Effector memory CD4-positive, alpha-beta T cell (primary cell): Measurements from ENCODE around the gene NUPR2.
"Not testable (repeated sequence)": the region's sequence is repeated elsewhere in the genome, so short reads cannot be mapped to it uniquely, and the experiment has no call there.

Experiments
- DNase-seq, 3 donors: peaks; one replicate each; pipeline ENCODE4 v3.0.0-alpha.2; 2020
- H3K27ac ChIP-seq: 2 replicates; pipeline ENCODE4 v1.7.0; 2013; ENCODE audit warnings: mild to moderate bottlenecking, low read length, moderate library complexity; ENCODE audit not compliant: insufficient read depth, poor library complexity, severe bottlenecking
- H3K27me3 ChIP-seq: replicated peaks from 2 replicates; pipeline ENCODE4 v1.7.0; 2013; ENCODE audit warnings: mild to moderate bottlenecking, low read length; ENCODE audit not compliant: insufficient read depth, control insufficient read depth, poor library complexity, severe bottlenecking
- H3K36me3 ChIP-seq: 2 replicates; pipeline ENCODE4 v1.7.0; 2013; ENCODE audit warnings: mild to moderate bottlenecking, low read length, moderate library complexity; ENCODE audit not compliant: control insufficient read depth, insufficient read depth
- H3K4me1 ChIP-seq: 2 replicates; pipeline ENCODE4 v1.7.0; 2013; ENCODE audit warnings: low read length, mild to moderate bottlenecking; ENCODE audit not compliant: control insufficient read depth, insufficient read depth, poor library complexity, severe bottlenecking
- H3K4me3 ChIP-seq: 2 replicates; pipeline ENCODE4 v1.7.0; 2013; ENCODE audit warnings: low read length, low read depth, mild to moderate bottlenecking; ENCODE audit not compliant: insufficient read depth, poor library complexity, severe bottlenecking
- H3K9me3 ChIP-seq: 2 replicates; pipeline ENCODE4 v1.7.0; 2013; ENCODE audit warnings: mild to moderate bottlenecking, low read length, moderate library complexity; ENCODE audit not compliant: control insufficient read depth

The NUPR2 gene

GRCh38 chr7:56106108-56107073 lies 9.8 kb downstream of the NUPR2 start, which contains the start of gene CHCHD2:
TSS of gene CHCHD2 (minus strand) at chr7:56106476. CDS start at chr7:56106413, 63 bp downstream.
- DNase-seq = peak; percentile 86 to 92 (median 90)
- no peaks in the 10 kb centered on the region for H3K9me3 ChIP-seq
- peak within 1 kb of the TSS; percentile 74 for H3K4me3 ChIP-seq
- no peaks in the 10 kb centered on the region for H3K27me3 ChIP-seq
- peaks cover 24% of the 10 kb centered on the region for H3K36me3 ChIP-seq
- peaks cover 5% of the 10 kb centered on the region for H3K4me1 ChIP-seq
- peak within 1 kb of the TSS; percentile 93 for H3K27ac ChIP-seq

GRCh38 chr7:56105508-56105907 lies 10.7 kb downstream of the NUPR2 start:
- Histone ChIP-seq H3K4me1 (peaks cover 5% of the 10 kb centered on the region), H3K9me3 (no peaks in the 10 kb centered on the region), H3K36me3 (peaks cover 33% of the 10 kb centered on the region), H3K27ac (peak overlapping the region; percentile 93), H3K27me3 (no peaks in the 10 kb centered on the region), H3K4me3 (peak overlapping the region; percentile 74)
- DNase-seq = peak; percentile 17 to 23 (median 19)

- H3K27me3 ChIP-seq, H3K4me1 ChIP-seq, DNase-seq, H3K27ac ChIP-seq, H3K4me3 ChIP-seq, H3K9me3 ChIP-seq: not testable (repeated sequence)
- peaks cover 45% of the 10 kb centered on the region for H3K36me3 ChIP-seq
These were observed 12.1 kb downstream of the NUPR2 start for GRCh38 chr7:56104138-56104537.

GRCh38 chr7:56099653-56100052 lies 16.6 kb downstream of the NUPR2 start:
- no peak overlapping the region for H3K27ac ChIP-seq
- peaks cover 45% of the 10 kb centered on the region for H3K36me3 ChIP-seq
- no peaks in the 10 kb centered on the region for H3K9me3 ChIP-seq
- no peak for DNase-seq
- no peaks in the 10 kb centered on the region for H3K27me3 ChIP-seq
- H3K4me3 ChIP-seq = no peak overlapping the region
- no peaks in the 10 kb centered on the region for H3K4me1 ChIP-seq

- not testable (repeated sequence) for H3K9me3 ChIP-seq, H3K27ac ChIP-seq, H3K4me3 ChIP-seq, H3K4me1 ChIP-seq, H3K27me3 ChIP-seq, DNase-seq
- peaks cover 36% of the 10 kb centered on the region for H3K36me3 ChIP-seq
These were observed 17.8 kb downstream of the NUPR2 start for GRCh38 chr7:56098187-56099008.

GRCh38 chr7:56097700-56098099 lies 18.5 kb downstream of the NUPR2 start:
- peaks cover 30% of the 10 kb centered on the region for H3K36me3 ChIP-seq
- no peaks in the 10 kb centered on the region for H3K27me3 ChIP-seq
- no peak overlapping the region for H3K4me3 ChIP-seq
- no peaks in the 10 kb centered on the region for H3K9me3 ChIP-seq
- H3K27ac ChIP-seq = no peak overlapping the region
- DNase-seq = no peak
- no peaks in the 10 kb centered on the region for H3K4me1 ChIP-seq

GRCh38 chr7:56092789-56093531 lies 23.3 kb downstream of the NUPR2 start, which contains the start of gene PHKG1:
TSS of gene PHKG1 (minus strand) at chr7:56092952. CDS start at chr7:56088941, 4,011 bp downstream.
- H3K36me3 ChIP-seq = no peaks in the 10 kb centered on the region
- no peaks in the 10 kb centered on the region for H3K27me3 ChIP-seq
- no peak within 1 kb of the TSS for H3K4me3 ChIP-seq
- no peak within 1 kb of the TSS for H3K27ac ChIP-seq
- H3K9me3 ChIP-seq = no peaks in the 10 kb centered on the region
- no peaks in the 10 kb centered on the region for H3K4me1 ChIP-seq
- no peak for DNase-seq

- not testable (repeated sequence) for H3K27ac ChIP-seq
These were observed 23.8 kb downstream of the NUPR2 start for GRCh38 chr7:56092388-56092787.

GRCh38 chr7:56091591-56091990 lies 24.6 kb downstream of the NUPR2 start:
- Histone ChIP-seq H3K27ac (no peak overlapping the region), H3K9me3 (no peaks in the 10 kb centered on the region), H3K4me3 (no peak overlapping the region), H3K27me3 (no peaks in the 10 kb centered on the region), H3K36me3 (no peaks in the 10 kb centered on the region), H3K4me1 (no peaks in the 10 kb centered on the region)
- DNase-seq = no peak

More at GRCh38 chr7:56092388-56092787, 23.8 kb downstream of the NUPR2 start:
- not testable (repeated sequence) for H3K4me1 ChIP-seq, DNase-seq, H3K4me3 ChIP-seq, H3K9me3 ChIP-seq, H3K27me3 ChIP-seq, H3K36me3 ChIP-seq
